ENCODE measurements around the gene DNM3.

Gene DNM3

GRCh38 chr1:171817511-171818265 lies 23.6 kb upstream of the DNM3 start:
- DNase-seq (ENCODE audit: low read depth) = peak; percentile 25

GRCh38 chr1:171819946-171820345 lies 21.4 kb upstream of the DNM3 start:
- DNase-seq (ENCODE audit: low read depth) = no peak

GRCh38 chr1:171826973-171827372 lies 14.3 kb upstream of the DNM3 start:
- DNase-seq (ENCODE audit: low read depth) = no peak

- DNase-seq (ENCODE audit: low read depth) = no peak
Observed at GRCh38 chr1:171828794-171829193, 12.5 kb upstream of the DNM3 start.

- DNase-seq (ENCODE audit: low read depth) = no peak
Observed at GRCh38 chr1:171833091-171833825, 8.0 kb upstream of the DNM3 start.

GRCh38 chr1:171834821-171835220 lies 6.5 kb upstream of the DNM3 start:
- DNase-seq (ENCODE audit: low read depth) = no peak

- no peak for DNase-seq (ENCODE audit: low read depth)
Observed at GRCh38 chr1:171835891-171836290, 5.4 kb upstream of the DNM3 start.

- DNase-seq (ENCODE audit: low read depth) = no peak
Observed at GRCh38 chr1:171841931-171842761, 848 bp downstream of the DNM3 start.

GRCh38 chr1:171844381-171844780 lies 3.1 kb downstream of the DNM3 start:
- no peak for DNase-seq (ENCODE audit: low read depth)

GRCh38 chr1:171845998-171846397 lies 4.7 kb downstream of the DNM3 start:
- no peak for DNase-seq (ENCODE audit: low read depth)

GRCh38 chr1:171849245-171849898 lies 8.1 kb downstream of the DNM3 start:
- DNase-seq (ENCODE audit: low read depth) = no peak

- DNase-seq (ENCODE audit: low read depth) = no peak
Observed at GRCh38 chr1:171850651-171851350, 9.5 kb downstream of the DNM3 start.

- no peak for DNase-seq (ENCODE audit: low read depth)
Observed at GRCh38 chr1:171852272-171852671, 11.0 kb downstream of the DNM3 start.

- no peak for DNase-seq (ENCODE audit: low read depth)
Observed at GRCh38 chr1:171855381-171855780, 14.1 kb downstream of the DNM3 start.

- DNase-seq (ENCODE audit: low read depth) = no peak
Observed at GRCh38 chr1:171858696-171859095, 17.4 kb downstream of the DNM3 start.

GRCh38 chr1:171860696-171861095 lies 19.4 kb downstream of the DNM3 start:
- no peak for DNase-seq (ENCODE audit: low read depth)

- DNase-seq (ENCODE audit: low read depth) = no peak
Observed at GRCh38 chr1:171863531-171863930, 22.2 kb downstream of the DNM3 start.

- DNase-seq (ENCODE audit: low read depth) = no peak
Observed at GRCh38 chr1:171864308-171864707, 23.0 kb downstream of the DNM3 start.

- DNase-seq (ENCODE audit: low read depth) = no peak
Observed at GRCh38 chr1:171865106-171865505, 23.8 kb downstream of the DNM3 start.

- DNase-seq (ENCODE audit: low read depth) = no peak
Observed at GRCh38 chr1:171867236-171867635, 25.9 kb downstream of the DNM3 start.

GRCh38 chr1:171868217-171868803 lies 27.0 kb downstream of the DNM3 start:
- DNase-seq (ENCODE audit: low read depth) = no peak
